Neutrophil (primary cell): ENCODE data around the gene STAT1.
A peak's percentile ranks its signal among the peaks of the same experiment; 100 is the strongest.

Experiments
- H3K27ac ChIP-seq: fragments of 200-600 bp; sonication (generic); 2 replicates; pipeline ENCODE4 v1.5.1; 2016; ENCODE audit warnings: mild to moderate bottlenecking, moderate library complexity
- H3K27me3 ChIP-seq: fragments of 200-600 bp; sonication (generic); 2 replicates; pipeline ENCODE4 v1.6.0; 2016; ENCODE audit warnings: mild to moderate bottlenecking
- H3K36me3 ChIP-seq: fragments of 200-600 bp; sonication (generic); 2 replicates; pipeline ENCODE4 v1.5.1; 2017
- H3K4me1 ChIP-seq, 2 experiments: fragments of 200-600 bp in 1 of 2; sonication (generic) in 1 of 2; 1 replicate in 1 of 2; 2 replicates in 1 of 2; pipeline versions ENCODE4 v1.5.1 to v1.6.1; 2013 to 2016; ENCODE audit warnings: low read depth in 1 of 2, low read length in 1 of 2, mild to moderate bottlenecking in 1 of 2, moderate library complexity in 1 of 2; ENCODE audit not compliant: control insufficient read depth in 1 of 2, insufficient read depth in 1 of 2
- H3K4me3 ChIP-seq, 2 experiments: fragments of 200-600 bp in 1 of 2; sonication (generic) in 1 of 2; 1 replicate in 1 of 2; 2 replicates in 1 of 2; pipeline ENCODE4 v1.5.1; 2013 to 2016; ENCODE audit warnings: low read depth in 1 of 2, low read length in 1 of 2, mild to moderate bottlenecking in 1 of 2, moderate library complexity in 1 of 2
- H3K9me3 ChIP-seq: fragments of 200-600 bp; sonication (generic); 2 replicates; pipeline ENCODE4 v1.5.1; 2016
- TF ChIP-seq, protein P1 (sequence below): fragments of 200-600 bp; sonication (generic); IDR thresholded peaks from 2 replicates; pipeline ENCODE4 v1.5.1; 2016; ENCODE audit warnings: antibody characterized with exemption

STAT1 gene

GRCh38 chr2:191023235-191023679 lies 9.3 kb upstream of the STAT1 start:
- H3K4me1 ChIP-seq, result peaks cover 29 to 36% of the 10 kb centered on the region in 2 experiments
- H3K9me3 ChIP-seq, result no peaks in the 10 kb centered on the region
- H3K27ac ChIP-seq, result peak overlapping the region; percentile 97
- no peak overlapping the region for H3K4me3 ChIP-seq
- H3K36me3 ChIP-seq, result no peaks in the 10 kb centered on the region
- TF ChIP-seq, protein P1, sequence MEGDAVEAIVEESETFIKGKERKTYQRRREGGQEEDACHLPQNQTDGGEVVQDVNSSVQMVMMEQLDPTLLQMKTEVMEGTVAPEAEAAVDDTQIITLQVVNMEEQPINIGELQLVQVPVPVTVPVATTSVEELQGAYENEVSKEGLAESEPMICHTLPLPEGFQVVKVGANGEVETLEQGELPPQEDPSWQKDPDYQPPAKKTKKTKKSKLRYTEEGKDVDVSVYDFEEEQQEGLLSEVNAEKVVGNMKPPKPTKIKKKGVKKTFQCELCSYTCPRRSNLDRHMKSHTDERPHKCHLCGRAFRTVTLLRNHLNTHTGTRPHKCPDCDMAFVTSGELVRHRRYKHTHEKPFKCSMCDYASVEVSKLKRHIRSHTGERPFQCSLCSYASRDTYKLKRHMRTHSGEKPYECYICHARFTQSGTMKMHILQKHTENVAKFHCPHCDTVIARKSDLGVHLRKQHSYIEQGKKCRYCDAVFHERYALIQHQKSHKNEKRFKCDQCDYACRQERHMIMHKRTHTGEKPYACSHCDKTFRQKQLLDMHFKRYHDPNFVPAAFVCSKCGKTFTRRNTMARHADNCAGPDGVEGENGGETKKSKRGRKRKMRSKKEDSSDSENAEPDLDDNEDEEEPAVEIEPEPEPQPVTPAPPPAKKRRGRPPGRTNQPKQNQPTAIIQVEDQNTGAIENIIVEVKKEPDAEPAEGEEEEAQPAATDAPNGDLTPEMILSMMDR, result no peak
- H3K27me3 ChIP-seq, result no peaks in the 10 kb centered on the region

GRCh38 chr2:191020742-191021381 lies 6.9 kb upstream of the STAT1 start:
- Histone ChIP-seq H3K4me1 (peaks cover 29 to 36% of the 10 kb centered on the region in 2 experiments), H3K4me3 (peak overlapping the region; percentile 76 to 87), H3K27ac (peak overlapping the region; percentile 97), H3K9me3 (no peaks in the 10 kb centered on the region), H3K27me3 (no peaks in the 10 kb centered on the region), H3K36me3 (no peaks in the 10 kb centered on the region)
- TF ChIP-seq, protein P1, result no peak

DNA sequence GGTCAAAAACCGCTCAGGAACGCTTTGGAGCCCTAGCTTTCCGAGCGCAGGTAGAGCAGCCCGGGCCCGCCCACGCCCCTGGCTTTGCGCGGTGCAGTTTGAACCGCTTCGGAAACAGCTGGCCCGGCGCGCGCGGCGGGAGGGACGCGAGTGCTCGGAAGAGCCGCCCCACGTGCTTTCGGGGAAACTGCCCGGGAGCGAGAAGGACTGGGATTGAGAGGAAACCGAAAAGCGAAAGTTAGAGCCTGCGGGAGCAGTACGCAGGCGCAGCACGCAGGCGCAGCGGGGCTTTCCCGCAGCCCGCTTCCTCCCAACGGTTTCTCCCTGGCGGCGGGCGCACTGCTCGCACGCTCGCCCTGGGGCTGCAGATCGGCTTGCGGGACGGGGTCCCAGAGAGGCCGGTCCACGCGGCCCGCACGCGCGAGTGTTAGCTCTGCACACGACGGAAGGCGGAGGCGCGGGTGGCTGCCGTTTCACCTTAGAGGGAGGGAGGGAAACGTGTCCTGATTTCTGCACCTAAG lies 6.3 kb upstream of the STAT1 start:
- H3K4me3 ChIP-seq, result peak overlapping the region; percentile 76 to 87
- TF ChIP-seq, protein P1, result peak; percentile 70
- H3K36me3 ChIP-seq, result no peaks in the 10 kb centered on the region
- peaks cover 29 to 37% of the 10 kb centered on the region in 2 experiments for H3K4me1 ChIP-seq
- no peaks in the 10 kb centered on the region for H3K27me3 ChIP-seq
- H3K27ac ChIP-seq, result peak overlapping the region; percentile 97
- H3K9me3 ChIP-seq, result no peaks in the 10 kb centered on the region

GRCh38 chr2:191019376-191019775 lies 5.4 kb upstream of the STAT1 start:
- Histone ChIP-seq H3K27ac (peak overlapping the region; percentile 97), H3K4me1 (peaks cover 36 to 44% of the 10 kb centered on the region in 2 experiments), H3K36me3 (no peaks in the 10 kb centered on the region), H3K27me3 (no peaks in the 10 kb centered on the region), H3K9me3 (no peaks in the 10 kb centered on the region), H3K4me3 (peak overlapping the region in 1 of 2 experiments; percentile 76)
- TF ChIP-seq, protein P1, result no peak

- Histone ChIP-seq H3K36me3 (no peaks in the 10 kb centered on the region), H3K27me3 (no peaks in the 10 kb centered on the region), H3K4me1 (peaks cover 38 to 44% of the 10 kb centered on the region in 2 experiments), H3K4me3 (no peak overlapping the region), H3K27ac (no peak overlapping the region), H3K9me3 (no peaks in the 10 kb centered on the region)
- TF ChIP-seq, protein P1, result no peak
Measured at GRCh38 chr2:191018643-191019119, 4.7 kb upstream of the STAT1 start.
